Natural killer cell (primary cell): ENCODE results near the gene RGL3. TPM values are rescaled to one million over a fixed set of nuclear protein-coding genes. Genes with fewer than 3 reads are reported as not detected.

ENCODE experiments used
- ATAC-seq, 3 donors: fragments of 150-1000 bp in 2 of 3; fragments of 200-7000 bp in 1 of 3; cut with Tn5 transposase; 1 replicate in 1 of 3; 2 replicates in 2 of 3; pipeline ENCODE4 v1.10.0; 2021; ENCODE audit warnings: mild to moderate bottlenecking in 2 of 3, moderate library complexity in 2 of 3
- DNase-seq, 2 donors: peaks; one replicate each; pipeline versions ENCODE4 v3.0.0 to v3.0.0-alpha.2; 2013 to 2021; ENCODE audit warnings: mixed read lengths in 1 of 2
- H3K27ac ChIP-seq: one replicate; pipeline ENCODE4 v1.5.1; 2013; ENCODE audit warnings: mild to moderate bottlenecking, low read length
- H3K27me3 ChIP-seq: one replicate; pipeline ENCODE4 v1.6.1; 2013; ENCODE audit warnings: low read length; ENCODE audit not compliant: control insufficient read depth, insufficient read depth
- H3K36me3 ChIP-seq: one replicate; pipeline ENCODE4 v1.6.1; 2013; ENCODE audit warnings: low read length; ENCODE audit not compliant: control insufficient read depth, insufficient read depth
- H3K4me1 ChIP-seq: one replicate; pipeline ENCODE4 v1.6.1; 2013; ENCODE audit warnings: low read length; ENCODE audit not compliant: control insufficient read depth, insufficient read depth
- H3K4me3 ChIP-seq: one replicate; pipeline ENCODE4 v1.5.1; 2013; ENCODE audit warnings: low read length
- H3K9me3 ChIP-seq: one replicate; pipeline ENCODE4 v1.6.1; 2013; ENCODE audit warnings: low read length; ENCODE audit not compliant: control insufficient read depth, insufficient read depth
- H3K27ac Mint-ChIP-seq, 2 donors: one replicate each; pipeline ENCODE4 v1.8.0; 2022; ENCODE audit warnings: mild to moderate bottlenecking in 2 of 2, mixed read lengths in 2 of 2, moderate library complexity in 1 of 2
- H3K27me3 Mint-ChIP-seq, 2 donors: one replicate each; pipeline ENCODE4 v1.8.0; 2022; ENCODE audit warnings: low read depth in 2 of 2, mixed read lengths in 2 of 2
- H3K36me3 Mint-ChIP-seq: one replicate; pipeline ENCODE4 v1.8.0; 2022; ENCODE audit warnings: mixed read lengths
- H3K4me1 Mint-ChIP-seq, 2 donors: one replicate each; pipeline ENCODE4 v1.8.0; 2022; ENCODE audit warnings: mixed read lengths in 2 of 2
- H3K4me3 Mint-ChIP-seq: one replicate; pipeline ENCODE4 v1.8.0; 2022; ENCODE audit warnings: mild to moderate bottlenecking, moderate library complexity, mixed read lengths
- H3K9me3 Mint-ChIP-seq, 2 donors: one replicate each; pipeline ENCODE4 v1.8.0; 2022; ENCODE audit warnings: mixed read lengths in 2 of 2
- WGBS: methylation state at CpG from one replicate; pipeline ENCODE4 v1.1.7; 2013; ENCODE audit warnings: missing lambda C conversion rate; ENCODE audit not compliant: insufficient coverage; 5-methylcytosine and 5-hydroxymethylcytosine counted together
- intact Hi-C: fragments of 100-400 bp; cut with micrococcal nuclease; formaldehyde crosslinking; loops from one replicate; pipeline ENCODE4 v1.14.2; 2022
- total RNA-seq, 4 donors: library from RNA; stranded (reverse); fragments of 120-200 nt in 1 of 4; gene quantifications; one replicate each; pipeline versions ENCODE4 v1.2.3 to v1.2.4, GENCODE V29; 2013 to 2022
- TF ChIP-seq, protein P1 (sequence below): fragments of 200-600 bp; IDR thresholded peaks from one replicate; pipeline ENCODE4 v1.8.0; 2022; ENCODE audit warnings: antibody characterized with exemption

The RGL3 gene
- total RNA-seq, 3 donors from 2014 or later (not counting 1 experiment from before 2014, with no cell fraction given): 0.48 TPM; not detected in 2

DNA sequence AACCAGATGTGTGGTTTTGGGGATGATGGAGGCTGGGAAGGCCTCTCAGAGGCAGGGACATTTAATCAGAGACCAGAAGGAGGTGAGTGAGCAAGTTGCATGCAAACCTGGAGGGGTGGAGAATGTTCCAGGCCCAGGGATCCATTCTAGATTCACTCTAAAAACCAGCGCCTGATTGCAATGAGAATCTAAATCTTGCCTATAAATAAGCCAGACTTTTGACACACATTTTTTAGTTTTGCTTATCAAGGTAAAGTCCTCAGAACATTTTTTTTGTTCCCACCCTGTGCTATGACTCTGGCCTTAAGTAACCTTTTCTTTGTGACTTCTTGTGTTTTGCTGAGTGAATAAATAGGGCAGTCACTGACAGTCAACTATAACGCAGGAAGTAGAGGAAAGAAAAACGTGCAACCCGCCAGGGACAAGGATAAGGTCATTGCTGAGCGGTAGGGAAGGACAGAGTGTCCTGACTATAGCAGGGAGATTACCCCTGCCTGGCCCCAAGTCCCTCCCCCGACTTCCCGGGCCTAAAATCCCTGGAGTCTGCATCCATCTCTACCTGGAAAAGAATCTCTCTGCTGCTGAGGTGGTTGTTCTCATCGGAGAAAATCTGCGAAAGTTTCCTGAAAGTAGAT lies 14.4 kb downstream of the RGL3 start:
- ATAC-seq: no peak
- WGBS: 82% methylated on average over 9 of the region's 9 CpGs
- peaks cover 0 to 5% of the 10 kb centered on the region in 2 donors for H3K27me3 Mint-ChIP-seq
- TF ChIP-seq, protein P1, sequence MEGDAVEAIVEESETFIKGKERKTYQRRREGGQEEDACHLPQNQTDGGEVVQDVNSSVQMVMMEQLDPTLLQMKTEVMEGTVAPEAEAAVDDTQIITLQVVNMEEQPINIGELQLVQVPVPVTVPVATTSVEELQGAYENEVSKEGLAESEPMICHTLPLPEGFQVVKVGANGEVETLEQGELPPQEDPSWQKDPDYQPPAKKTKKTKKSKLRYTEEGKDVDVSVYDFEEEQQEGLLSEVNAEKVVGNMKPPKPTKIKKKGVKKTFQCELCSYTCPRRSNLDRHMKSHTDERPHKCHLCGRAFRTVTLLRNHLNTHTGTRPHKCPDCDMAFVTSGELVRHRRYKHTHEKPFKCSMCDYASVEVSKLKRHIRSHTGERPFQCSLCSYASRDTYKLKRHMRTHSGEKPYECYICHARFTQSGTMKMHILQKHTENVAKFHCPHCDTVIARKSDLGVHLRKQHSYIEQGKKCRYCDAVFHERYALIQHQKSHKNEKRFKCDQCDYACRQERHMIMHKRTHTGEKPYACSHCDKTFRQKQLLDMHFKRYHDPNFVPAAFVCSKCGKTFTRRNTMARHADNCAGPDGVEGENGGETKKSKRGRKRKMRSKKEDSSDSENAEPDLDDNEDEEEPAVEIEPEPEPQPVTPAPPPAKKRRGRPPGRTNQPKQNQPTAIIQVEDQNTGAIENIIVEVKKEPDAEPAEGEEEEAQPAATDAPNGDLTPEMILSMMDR: no peak
- H3K4me1 ChIP-seq: peaks cover 4% of the 10 kb centered on the region
- H3K27ac Mint-ChIP-seq: no peak overlapping the region
- DNase-seq: no peak
- peaks cover 2% of the 10 kb centered on the region for H3K27me3 ChIP-seq
- H3K27ac ChIP-seq: no peak overlapping the region
- H3K36me3 Mint-ChIP-seq: no peaks in the 10 kb centered on the region
- H3K4me3 Mint-ChIP-seq: no peak overlapping the region
- intact Hi-C loops: no loop called here
- H3K4me1 Mint-ChIP-seq: no peaks in the 10 kb centered on the region
- H3K9me3 ChIP-seq: no peaks in the 10 kb centered on the region
- no peaks in the 10 kb centered on the region for H3K9me3 Mint-ChIP-seq
- H3K4me3 ChIP-seq: no peak overlapping the region
- no peaks in the 10 kb centered on the region for H3K36me3 ChIP-seq

DNA sequence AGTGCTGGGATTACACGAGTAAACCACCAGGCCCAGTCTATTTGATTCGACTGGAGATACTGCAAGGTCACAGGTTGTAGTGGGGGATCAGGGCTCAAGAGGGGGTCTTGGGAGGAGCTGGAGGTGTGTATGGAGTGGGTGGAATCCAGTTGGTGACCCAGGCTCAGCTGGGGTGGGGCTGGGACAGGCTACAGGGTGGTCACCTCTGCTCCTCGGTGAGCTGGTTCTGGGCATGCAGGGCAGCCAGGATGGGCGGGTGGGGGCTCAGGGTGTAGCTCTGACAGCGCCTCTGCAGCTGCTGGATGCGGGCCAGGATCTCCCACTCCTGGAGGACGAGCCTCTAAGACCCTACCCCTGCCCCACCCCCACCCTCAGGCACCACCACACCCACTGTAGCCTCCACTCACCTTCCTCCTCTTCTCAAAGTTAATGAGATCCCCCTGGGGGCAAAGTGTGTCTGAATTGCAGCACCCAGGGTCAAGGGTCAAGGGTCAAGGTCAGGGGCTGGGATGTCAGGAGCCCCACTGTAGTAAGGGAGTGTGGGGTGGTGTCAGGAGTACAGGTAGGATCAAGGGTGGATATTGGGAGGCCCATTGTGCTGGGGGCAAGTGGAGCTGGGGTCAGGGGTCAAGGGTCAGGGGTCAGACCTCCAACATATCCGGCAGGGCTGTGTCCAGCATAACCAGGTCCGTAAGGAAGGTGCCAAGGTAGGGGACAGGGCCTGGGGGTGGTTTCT lies 17.1 kb downstream of the RGL3 start:
- intact Hi-C loops: no loop called here
- 90% methylated on average over 7 of the region's 9 CpGs for WGBS
- no peak for ATAC-seq
- Mint-ChIP-seq H3K9me3 (no peaks in the 10 kb centered on the region), H3K27ac (no peak overlapping the region), H3K4me3 (no peak overlapping the region), H3K4me1 (no peaks in the 10 kb centered on the region), H3K27me3 (peaks cover 0 to 3% of the 10 kb centered on the region in 2 donors), H3K36me3 (no peaks in the 10 kb centered on the region)
- H3K4me3 ChIP-seq: no peak overlapping the region
- H3K4me1 ChIP-seq: peaks cover 4% of the 10 kb centered on the region
- DNase-seq: no peak
- no peak overlapping the region for H3K27ac ChIP-seq
- no peaks in the 10 kb centered on the region for H3K9me3 ChIP-seq
- TF ChIP-seq, protein P1: no peak
- peaks cover 2% of the 10 kb centered on the region for H3K27me3 ChIP-seq
- no peaks in the 10 kb centered on the region for H3K36me3 ChIP-seq

DNA sequence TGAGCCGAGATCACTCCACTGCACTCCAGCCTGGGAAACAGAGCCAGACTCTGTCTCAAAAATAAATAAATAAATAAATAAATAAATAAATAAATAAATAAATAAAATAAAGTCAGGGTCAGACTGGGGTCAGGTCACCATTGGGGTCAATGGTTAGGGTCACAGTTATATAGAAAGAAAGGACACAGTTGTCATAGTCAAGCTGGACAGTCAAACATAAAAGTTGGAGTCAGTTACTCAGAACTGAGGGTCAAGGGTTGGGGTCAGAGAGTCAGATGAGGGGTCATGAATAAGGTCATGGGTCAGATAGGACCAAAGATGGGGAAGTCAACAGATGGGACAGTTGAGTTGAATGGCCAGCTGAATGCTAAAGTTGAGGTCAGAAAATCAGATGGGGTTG lies 18.3 kb downstream of the RGL3 start:
- H3K9me3 ChIP-seq: no peaks in the 10 kb centered on the region
- ATAC-seq (no peak), DNase-seq (no peak)
- H3K4me3 ChIP-seq: no peak overlapping the region
- no peak overlapping the region for H3K4me3 Mint-ChIP-seq
- H3K27ac Mint-ChIP-seq: no peak overlapping the region
- H3K27me3 Mint-ChIP-seq: peaks cover 0 to 3% of the 10 kb centered on the region in 2 donors
- no peaks in the 10 kb centered on the region for H3K9me3 Mint-ChIP-seq
- TF ChIP-seq, protein P1: no peak
- no peaks in the 10 kb centered on the region for H3K36me3 Mint-ChIP-seq
- no peaks in the 10 kb centered on the region for H3K4me1 ChIP-seq
- H3K36me3 ChIP-seq: no peaks in the 10 kb centered on the region
- H3K27me3 ChIP-seq: no peaks in the 10 kb centered on the region
- H3K27ac ChIP-seq: no peak overlapping the region
- intact Hi-C loops: no loop called here
- H3K4me1 Mint-ChIP-seq: no peaks in the 10 kb centered on the region
- WGBS: 100% methylated on average over 1 of the region's 1 CpG
